ENCODE data around the gene MT4. TPM values are rescaled to one million over a fixed set of nuclear protein-coding genes. Genes with fewer than 3 reads are reported as not detected.

Gene MT4
- total and polyA plus RNA-seq, 2 of the 4 experiments (the other 2 are of a cell fraction): not detected

DNA sequence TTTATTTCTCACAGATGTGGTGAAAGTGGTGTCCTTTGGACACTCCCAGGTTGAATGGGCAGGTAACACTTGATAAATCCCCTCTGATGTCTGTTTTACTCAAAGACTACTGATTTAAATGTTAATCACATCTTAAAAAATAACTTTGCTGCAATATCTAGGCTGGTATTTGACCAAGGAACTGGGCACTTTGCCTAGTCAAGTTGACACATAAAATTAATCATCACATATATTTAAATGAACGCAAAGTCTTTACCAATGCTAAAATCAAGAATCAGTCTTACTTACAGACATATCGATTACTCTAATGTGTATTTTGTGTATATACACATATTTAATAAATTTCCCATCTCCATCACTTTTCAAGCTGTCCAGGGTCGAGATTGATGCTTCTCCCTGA, 50.5 kb downstream of the MT4 start:
- H2AK5ac ChIP-seq (ENCODE audit: low read depth, low read length): peak overlapping the region; percentile 99
- H2AFZ ChIP-seq (replicated peaks; ENCODE audit: low read length, poor library complexity): no peak overlapping the region
- no peak overlapping the region for H3K27ac ChIP-seq (ENCODE audit: insufficient read depth, low read length)
- no TSS peak for BruUV-seq (replicated peaks)
- no peak overlapping the region for H3K4me2 ChIP-seq (ENCODE audit: low read depth, low read length)
- no peaks in the 10 kb centered on the region for H4K20me1 ChIP-seq (ENCODE audit: insufficient read depth, low read length)
- peaks cover 31% of the 10 kb centered on the region for H3K4me1 ChIP-seq (ENCODE audit: control insufficient read depth, insufficient read depth, low read length)
- ChIA-PET POLR2A (ENCODE audit: unreplicated experiment) (no interaction called here), CTCF (no interaction called here)
- H2BK120ac ChIP-seq (ENCODE audit: low read depth, low read length): peak overlapping the region; percentile 92; the same call in 1 of the 2 replicates
- no peak overlapping the region for H3K56ac ChIP-seq (ENCODE audit: extremely low read depth, insufficient read depth, low read length)
- H2BK15ac ChIP-seq (ENCODE audit: low read depth, low read length): peak overlapping the region; percentile 60; the same call in 1 of the 3 replicates
- ATAC-seq (ENCODE audit: low read depth) (no peak), DNase-seq (peak; percentile 48)
- WGBS, 2 experiments (ENCODE audit: extremely low coverage in 2 of 2, insufficient read length in 1 of 2): 100% methylated on average over 1 of the region's 3 CpGs; no CpG with 5 or more reads in 1 of the 2 experiments
- peak overlapping the region; percentile 96 for H2BK5ac ChIP-seq (ENCODE audit: low read depth, low read length, poor library complexity, severe bottlenecking)
- H4K91ac ChIP-seq (ENCODE audit: insufficient read depth, low read depth, low read length): 0 out of 2 replicates have a peak overlapping the region, but pooled peaks have one; percentile 86
- H3K18ac ChIP-seq (ENCODE audit: low read depth, low read length): no peak overlapping the region
- no peak overlapping the region for H2AK9ac ChIP-seq (replicated peaks; ENCODE audit: low read depth, low read length, poor library complexity)
- TF ChIP-seq RAD21 (IDR thresholded peaks at IDR 0.05; ENCODE audit: low read length): no peak
- TF ChIP-seq CEBPB (IDR thresholded peaks at IDR 0.05; ENCODE audit: low read depth, low read length): no peak
- TF ChIP-seq, protein P1, sequence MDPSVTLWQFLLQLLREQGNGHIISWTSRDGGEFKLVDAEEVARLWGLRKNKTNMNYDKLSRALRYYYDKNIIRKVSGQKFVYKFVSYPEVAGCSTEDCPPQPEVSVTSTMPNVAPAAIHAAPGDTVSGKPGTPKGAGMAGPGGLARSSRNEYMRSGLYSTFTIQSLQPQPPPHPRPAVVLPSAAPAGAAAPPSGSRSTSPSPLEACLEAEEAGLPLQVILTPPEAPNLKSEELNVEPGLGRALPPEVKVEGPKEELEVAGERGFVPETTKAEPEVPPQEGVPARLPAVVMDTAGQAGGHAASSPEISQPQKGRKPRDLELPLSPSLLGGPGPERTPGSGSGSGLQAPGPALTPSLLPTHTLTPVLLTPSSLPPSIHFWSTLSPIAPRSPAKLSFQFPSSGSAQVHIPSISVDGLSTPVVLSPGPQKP (IDR thresholded peaks at IDR 0.05; ENCODE audit: borderline replicate concordance, low read depth, low read length): no peak
- TF ChIP-seq POLR2A (IDR thresholded peaks at IDR 0.05; ENCODE audit: low read depth, low read length): no peak
- TF ChIP-seq, protein P2, sequence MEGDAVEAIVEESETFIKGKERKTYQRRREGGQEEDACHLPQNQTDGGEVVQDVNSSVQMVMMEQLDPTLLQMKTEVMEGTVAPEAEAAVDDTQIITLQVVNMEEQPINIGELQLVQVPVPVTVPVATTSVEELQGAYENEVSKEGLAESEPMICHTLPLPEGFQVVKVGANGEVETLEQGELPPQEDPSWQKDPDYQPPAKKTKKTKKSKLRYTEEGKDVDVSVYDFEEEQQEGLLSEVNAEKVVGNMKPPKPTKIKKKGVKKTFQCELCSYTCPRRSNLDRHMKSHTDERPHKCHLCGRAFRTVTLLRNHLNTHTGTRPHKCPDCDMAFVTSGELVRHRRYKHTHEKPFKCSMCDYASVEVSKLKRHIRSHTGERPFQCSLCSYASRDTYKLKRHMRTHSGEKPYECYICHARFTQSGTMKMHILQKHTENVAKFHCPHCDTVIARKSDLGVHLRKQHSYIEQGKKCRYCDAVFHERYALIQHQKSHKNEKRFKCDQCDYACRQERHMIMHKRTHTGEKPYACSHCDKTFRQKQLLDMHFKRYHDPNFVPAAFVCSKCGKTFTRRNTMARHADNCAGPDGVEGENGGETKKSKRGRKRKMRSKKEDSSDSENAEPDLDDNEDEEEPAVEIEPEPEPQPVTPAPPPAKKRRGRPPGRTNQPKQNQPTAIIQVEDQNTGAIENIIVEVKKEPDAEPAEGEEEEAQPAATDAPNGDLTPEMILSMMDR (conservative IDR thresholded peaks at IDR 0.05; ENCODE audit: low read depth, low read length): no peak
- TF ChIP-seq BHLHE40 (IDR thresholded peaks at IDR 0.05; ENCODE audit: low read depth, low read length): no peak
- no peak for TF ChIP-seq MXI1 (IDR thresholded peaks at IDR 0.05; ENCODE audit: borderline replicate concordance, low read depth, low read length)
- no peak for TF ChIP-seq NFE2L2 (IDR thresholded peaks at IDR 0.05; ENCODE audit: low read depth, low read length)
- TF ChIP-seq CHD1 (IDR thresholded peaks at IDR 0.05; ENCODE audit: low read depth, low read length): no peak
- TF ChIP-seq SMC3 (IDR thresholded peaks at IDR 0.05; ENCODE audit: low read depth, low read length): no peak
- TF ChIP-seq, protein P3, sequence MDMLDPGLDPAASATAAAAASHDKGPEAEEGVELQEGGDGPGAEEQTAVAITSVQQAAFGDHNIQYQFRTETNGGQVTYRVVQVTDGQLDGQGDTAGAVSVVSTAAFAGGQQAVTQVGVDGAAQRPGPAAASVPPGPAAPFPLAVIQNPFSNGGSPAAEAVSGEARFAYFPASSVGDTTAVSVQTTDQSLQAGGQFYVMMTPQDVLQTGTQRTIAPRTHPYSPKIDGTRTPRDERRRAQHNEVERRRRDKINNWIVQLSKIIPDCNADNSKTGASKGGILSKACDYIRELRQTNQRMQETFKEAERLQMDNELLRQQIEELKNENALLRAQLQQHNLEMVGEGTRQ (IDR thresholded peaks at IDR 0.05; ENCODE audit: low read depth, low read length): no peak
- TF ChIP-seq MAZ (IDR thresholded peaks at IDR 0.05; ENCODE audit: borderline replicate concordance, low read depth, low read length): no peak
- no peak for TF ChIP-seq MAFK (IDR thresholded peaks at IDR 0.05; ENCODE audit: low read depth, low read length)
- TF ChIP-seq FOS (IDR thresholded peaks at IDR 0.05; ENCODE audit: low read depth, low read length): no peak
- TF ChIP-seq RCOR1 (IDR thresholded peaks at IDR 0.05; ENCODE audit: insufficient replicate concordance, low read length): no peak
- no peak for TF ChIP-seq RFX5 (IDR thresholded peaks at IDR 0.05; ENCODE audit: low read depth, low read length)
- H3K4me3 ChIP-seq (ENCODE audit: insufficient read depth, low read depth, low read length): no peak overlapping the region
- H3K4ac ChIP-seq (ENCODE audit: low read depth, low read length): peak overlapping the region; percentile 93; the same call in 1 of the 2 replicates
- H3K23ac ChIP-seq (ENCODE audit: low read depth, low read length): no peak overlapping the region
- peak overlapping the region; percentile 38; the same call in 1 of the 2 replicates for H3K14ac ChIP-seq (replicated peaks; ENCODE audit: low read depth, low read length)
- H3K9me1 ChIP-seq (ENCODE audit: insufficient read depth, low read length): peaks cover 25% of the 10 kb centered on the region
- no peaks in the 10 kb centered on the region for H3K9me3 ChIP-seq (ENCODE audit: control insufficient read depth, insufficient read depth, low read length)
- in situ Hi-C loops (cut with MboI; ENCODE audit: low sequenced_read_pairs): no loop called here
- peak overlapping the region; percentile 89; the same call in 1 of the 2 replicates for H2BK20ac ChIP-seq (ENCODE audit: low read depth, low read length)
- H4K5ac ChIP-seq (ENCODE audit: low read depth, low read length): no peak overlapping the region
- H3K9ac ChIP-seq (ENCODE audit: low read depth, low read length): no peak overlapping the region
- H3K36me3 ChIP-seq (ENCODE audit: control insufficient read depth, insufficient read depth, low read length): no peaks in the 10 kb centered on the region
- H4K8ac ChIP-seq (ENCODE audit: low read depth in 2 of 2, low read length in 2 of 2): peak overlapping the region; percentile 51 to 78; a peak in 2 of 4 replicates
- dilution Hi-C loops (cut with HindIII; ENCODE audit: low sequenced_read_pairs, unreplicated experiment): no loop called here
- intact Hi-C loops (cut with micrococcal nuclease): no loop called here
- no peaks in the 10 kb centered on the region for H3K27me3 ChIP-seq (ENCODE audit: control insufficient read depth, insufficient read depth, low read length)
- H3K79me1 ChIP-seq (ENCODE audit: low read depth in 1 of 2, low read length in 2 of 2): peaks cover 2 to 53% of the 10 kb centered on the region in 2 experiments; a peak in 3 of 4 replicates

All from IMR-90 (cell line).